A549 (cell line): ENCODE data around the gene FUT8.

Experiments
- TF ChIP-seq, protein P1 (sequence below): fragments of >200 bp; sonication (Bioruptor Twin); formaldehyde crosslinking; IDR thresholded peaks from 3 replicates; pipeline ENCODE4 v1.5.1; 2016
- TF ChIP-seq, protein P2 (sequence below): fragments of 450-650 bp; IDR thresholded peaks from 2 replicates; pipeline ENCODE4 v1.6.1; 2014; ENCODE audit warnings: antibody characterized with exemption

DNA sequence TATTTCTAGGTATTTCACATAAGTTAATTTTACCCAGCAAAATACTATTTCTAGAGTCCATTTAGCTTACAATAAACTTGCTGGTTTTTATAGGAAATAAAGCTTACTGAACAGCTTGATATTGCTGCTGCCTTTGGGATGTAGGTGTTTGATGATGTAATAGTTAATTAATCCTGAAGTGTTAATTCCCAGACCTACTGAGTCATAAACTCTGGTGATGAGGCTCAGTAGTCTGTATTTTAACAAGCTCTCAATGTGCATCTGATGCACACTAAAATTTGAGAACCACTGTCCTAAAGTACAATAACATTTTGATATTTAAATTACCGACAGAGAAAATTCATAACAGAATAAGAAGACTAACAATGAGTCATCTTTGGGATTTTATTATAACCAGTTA lies 168.4 kb downstream of the FUT8 start:
- TF ChIP-seq, protein P1, sequence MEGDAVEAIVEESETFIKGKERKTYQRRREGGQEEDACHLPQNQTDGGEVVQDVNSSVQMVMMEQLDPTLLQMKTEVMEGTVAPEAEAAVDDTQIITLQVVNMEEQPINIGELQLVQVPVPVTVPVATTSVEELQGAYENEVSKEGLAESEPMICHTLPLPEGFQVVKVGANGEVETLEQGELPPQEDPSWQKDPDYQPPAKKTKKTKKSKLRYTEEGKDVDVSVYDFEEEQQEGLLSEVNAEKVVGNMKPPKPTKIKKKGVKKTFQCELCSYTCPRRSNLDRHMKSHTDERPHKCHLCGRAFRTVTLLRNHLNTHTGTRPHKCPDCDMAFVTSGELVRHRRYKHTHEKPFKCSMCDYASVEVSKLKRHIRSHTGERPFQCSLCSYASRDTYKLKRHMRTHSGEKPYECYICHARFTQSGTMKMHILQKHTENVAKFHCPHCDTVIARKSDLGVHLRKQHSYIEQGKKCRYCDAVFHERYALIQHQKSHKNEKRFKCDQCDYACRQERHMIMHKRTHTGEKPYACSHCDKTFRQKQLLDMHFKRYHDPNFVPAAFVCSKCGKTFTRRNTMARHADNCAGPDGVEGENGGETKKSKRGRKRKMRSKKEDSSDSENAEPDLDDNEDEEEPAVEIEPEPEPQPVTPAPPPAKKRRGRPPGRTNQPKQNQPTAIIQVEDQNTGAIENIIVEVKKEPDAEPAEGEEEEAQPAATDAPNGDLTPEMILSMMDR, result no peak
- TF ChIP-seq, protein P2, sequence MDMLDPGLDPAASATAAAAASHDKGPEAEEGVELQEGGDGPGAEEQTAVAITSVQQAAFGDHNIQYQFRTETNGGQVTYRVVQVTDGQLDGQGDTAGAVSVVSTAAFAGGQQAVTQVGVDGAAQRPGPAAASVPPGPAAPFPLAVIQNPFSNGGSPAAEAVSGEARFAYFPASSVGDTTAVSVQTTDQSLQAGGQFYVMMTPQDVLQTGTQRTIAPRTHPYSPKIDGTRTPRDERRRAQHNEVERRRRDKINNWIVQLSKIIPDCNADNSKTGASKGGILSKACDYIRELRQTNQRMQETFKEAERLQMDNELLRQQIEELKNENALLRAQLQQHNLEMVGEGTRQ, result no peak
